NCI-H82 treated with DMSO at 0.1 percent for 48 hours (cell line): ENCODE measurements around the gene TRA2A.

Source experiments
- DNase-seq: peaks from one replicate; lab custom pipeline; 2025; ENCODE audit not compliant: unreplicated experiment; lab: John Stamatoyannopoulos, UW

Gene TRA2A

GRCh38 chr7:23471106-23471859 lies 60.5 kb downstream of the TRA2A start:
- DNase-seq: peak; percentile 81

GRCh38 chr7:23470330-23471105 lies 61.3 kb downstream of the TRA2A start, which contains the start of gene IGF2BP3:
Gene IGF2BP3, minus strand, starts transcription at chr7:23470491. Its CDS starts 381 bp downstream, at chr7:23470110.
- peak; percentile 92 for DNase-seq

- no peak for DNase-seq
Measured at GRCh38 chr7:23469961-23470250, 61.9 kb downstream of the TRA2A start.

- no peak for DNase-seq
Measured at GRCh38 chr7:23469150-23469960, 62.4 kb downstream of the TRA2A start.

- DNase-seq: no peak
Measured at GRCh38 chr7:23468526-23469149, 63.1 kb downstream of the TRA2A start.

GRCh38 chr7:23467806-23468525 lies 63.8 kb downstream of the TRA2A start:
- no peak for DNase-seq

GRCh38 chr7:23467291-23467805 lies 64.4 kb downstream of the TRA2A start:
- peak; percentile 21 for DNase-seq

GRCh38 chr7:23462846-23463245 lies 68.9 kb downstream of the TRA2A start:
- DNase-seq: no peak

- no peak for DNase-seq
Measured at GRCh38 chr7:23458044-23458443, 73.7 kb downstream of the TRA2A start.

GRCh38 chr7:23456093-23456492 lies 75.7 kb downstream of the TRA2A start:
- DNase-seq: no peak

GRCh38 chr7:23454881-23455526 lies 76.8 kb downstream of the TRA2A start:
- peak; percentile 56 for DNase-seq
